SK-N-SH treated with all-trans-retinoic acid at 6 μM for 48 hours (cell line): ENCODE measurements around the gene TNIP3.

Source experiments
- ATAC-seq: fragments of 200-7000 bp; cut with Tn5 transposase; 3 replicates; pipeline ENCODE4 v1.9.1; 2020; ENCODE audit warnings: mild to moderate bottlenecking, moderate library complexity
- ARNTL ChIP-seq: fragments of 450-650 bp; formaldehyde crosslinking; IDR thresholded peaks from 2 replicates; pipeline ENCODE4 v1.5.0; 2020; ENCODE audit warnings: low read depth, mild to moderate bottlenecking, moderate library complexity, borderline replicate concordance
- BACH2 ChIP-seq: fragments of 250-450 bp; sonication (Bioruptor Pico); IDR thresholded peaks from 2 replicates; pipeline ENCODE4 v1.9.0; 2021; ENCODE audit warnings: mild to moderate bottlenecking, borderline replicate concordance
- CSDC2 ChIP-seq: fragments of 250-450 bp; sonication (Bioruptor Pico); IDR thresholded peaks from 2 replicates; pipeline ENCODE4 v1.5.0; 2020; ENCODE audit warnings: mild to moderate bottlenecking, moderate library complexity
- ESRRG ChIP-seq: fragments of 250-450 bp; sonication (Bioruptor Pico); IDR thresholded peaks from 2 replicates; pipeline ENCODE4 v1.6.1; 2021; ENCODE audit warnings: mild to moderate bottlenecking
- GLIS3 ChIP-seq: fragments of 250-450 bp; sonication (Bioruptor Pico); IDR thresholded peaks from 2 replicates; pipeline ENCODE4 v1.5.0; 2020; ENCODE audit warnings: mild to moderate bottlenecking, moderate library complexity
- OSR1 ChIP-seq: fragments of 250-450 bp; sonication (Bioruptor Pico); IDR thresholded peaks from 2 replicates; pipeline ENCODE4 v1.8.0; 2022; ENCODE audit warnings: moderate library complexity, mild to moderate bottlenecking, inconsistent platforms
- PATZ1 ChIP-seq: fragments of 250-450 bp; sonication (Bioruptor Pico); IDR thresholded peaks from 2 replicates; pipeline ENCODE4 v1.8.0; 2020; ENCODE audit warnings: mild to moderate bottlenecking, moderate library complexity, borderline replicate concordance
- POU6F1 ChIP-seq: fragments of 250-450 bp; sonication (Bioruptor Pico); IDR thresholded peaks from 2 replicates; pipeline ENCODE4 v1.8.0; 2021; ENCODE audit warnings: low read depth, mild to moderate bottlenecking, moderate library complexity, borderline replicate concordance
- PPARA ChIP-seq: fragments of 250-450 bp; sonication (Bioruptor Pico); IDR thresholded peaks from 2 replicates; pipeline ENCODE4 v1.5.0; 2020; ENCODE audit warnings: mild to moderate bottlenecking, borderline replicate concordance
- RARB ChIP-seq: fragments of 250-450 bp; sonication (Bioruptor Pico); IDR thresholded peaks from 2 replicates; pipeline ENCODE4 v1.8.0; 2021; ENCODE audit warnings: mild to moderate bottlenecking, moderate library complexity
- TCF4 ChIP-seq: fragments of 250-450 bp; sonication (Bioruptor Pico); IDR thresholded peaks from 2 replicates; pipeline ENCODE4 v1.8.0; 2021; ENCODE audit warnings: mild to moderate bottlenecking, moderate library complexity, borderline replicate concordance
- TOX ChIP-seq: fragments of 250-450 bp; sonication (Bioruptor Pico); IDR thresholded peaks from 2 replicates; pipeline ENCODE4 v1.8.0; 2021; ENCODE audit warnings: mild to moderate bottlenecking, moderate library complexity, borderline replicate concordance
- ZC3H10 ChIP-seq: fragments of 250-450 bp; sonication (Bioruptor Pico); IDR thresholded peaks from 2 replicates; pipeline ENCODE4 v1.5.1; 2021; ENCODE audit warnings: mild to moderate bottlenecking, moderate library complexity
- ZFP3 ChIP-seq: fragments of 250-450 bp; sonication (Bioruptor Pico); IDR thresholded peaks from 2 replicates; pipeline ENCODE4 v1.5.0; 2020; ENCODE audit warnings: mild to moderate bottlenecking, moderate library complexity
- ZFP30 ChIP-seq: fragments of 450-650 bp; formaldehyde crosslinking; IDR thresholded peaks from 2 replicates; pipeline ENCODE4 v1.5.0; 2022; ENCODE audit warnings: mild to moderate bottlenecking, moderate library complexity
- ZNF565 ChIP-seq: fragments of 450-650 bp; formaldehyde crosslinking; conservative IDR thresholded peaks from 2 replicates; pipeline ENCODE4 v1.5.0; 2020; ENCODE audit warnings: low read depth, mild to moderate bottlenecking, moderate library complexity
- ZNF70 ChIP-seq: fragments of 450-650 bp; formaldehyde crosslinking; IDR thresholded peaks from 2 replicates; pipeline ENCODE4 v1.5.0; 2020; ENCODE audit warnings: mild to moderate bottlenecking, moderate library complexity
- ZNF8 ChIP-seq: fragments of 450-650 bp; formaldehyde crosslinking; IDR thresholded peaks from 2 replicates; pipeline ENCODE4 v1.5.0; 2020; ENCODE audit warnings: mild to moderate bottlenecking, moderate library complexity
- TF ChIP-seq, protein P1 (sequence below): fragments of 250-450 bp; sonication (Bioruptor Pico); IDR thresholded peaks from 2 replicates; pipeline ENCODE4 v1.5.1; 2020; ENCODE audit warnings: low read depth, mild to moderate bottlenecking, moderate library complexity
- TF ChIP-seq, protein P2 (sequence below): fragments of 250-450 bp; sonication (Bioruptor Pico); IDR thresholded peaks from 2 replicates; pipeline ENCODE4 v1.5.1; 2021; ENCODE audit warnings: mild to moderate bottlenecking, moderate library complexity

The TNIP3 gene

GRCh38 chr4:121189326-121190215 is 25.4 kb upstream of the TNIP3 start:
- no peak for ATAC-seq
- TF ChIP-seq ZFP3 (CRISPR knock-in tag), result no peak
- TF ChIP-seq GLIS3 (CRISPR knock-in tag), result no peak
- TF ChIP-seq ZNF565 (CRISPR knock-in tag), result no peak
- no peak for TF ChIP-seq PPARA (CRISPR knock-in tag)
- no peak for TF ChIP-seq ARNTL (CRISPR knock-in tag)
- no peak for TF ChIP-seq BACH2 (CRISPR knock-in tag)
- no peak for TF ChIP-seq RARB (CRISPR knock-in tag)
- TF ChIP-seq ZNF8 (CRISPR knock-in tag), result no peak
- TF ChIP-seq ZFP30 (CRISPR knock-in tag), result no peak
- TF ChIP-seq, all 23 proteins: peak for 0

GRCh38 chr4:121187206-121187605 is 23.1 kb upstream of the TNIP3 start:
- ATAC-seq, result no peak
- no peak for TF ChIP-seq POU6F1
- no peak for TF ChIP-seq PATZ1 (CRISPR knock-in tag)
- no peak for TF ChIP-seq OSR1 (CRISPR knock-in tag)
- TF ChIP-seq ESRRG (CRISPR knock-in tag), result no peak

DNA sequence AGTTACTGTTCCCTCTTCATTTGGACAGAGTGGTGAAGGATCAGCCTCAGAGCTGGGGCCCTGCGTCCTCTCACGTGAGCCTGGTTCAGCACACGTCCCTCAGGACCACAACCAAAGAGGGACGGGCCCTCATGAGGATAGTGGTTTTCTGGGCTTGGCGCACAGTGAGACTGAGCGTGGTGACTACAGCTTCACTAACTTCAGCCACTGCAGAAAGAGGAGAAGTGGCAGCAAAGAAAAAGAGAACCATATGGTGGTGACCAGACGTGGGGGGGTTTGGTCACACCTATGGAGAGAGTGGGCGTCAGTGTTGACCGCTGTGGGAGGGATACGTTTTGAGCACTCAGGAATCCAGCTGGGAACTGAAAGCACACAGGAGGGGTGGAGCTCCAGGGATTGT is 21.8 kb upstream of the TNIP3 start:
- TF ChIP-seq ZFP30 (CRISPR knock-in tag), result no peak
- no peak for TF ChIP-seq PATZ1 (CRISPR knock-in tag)
- TF ChIP-seq, protein P1, sequence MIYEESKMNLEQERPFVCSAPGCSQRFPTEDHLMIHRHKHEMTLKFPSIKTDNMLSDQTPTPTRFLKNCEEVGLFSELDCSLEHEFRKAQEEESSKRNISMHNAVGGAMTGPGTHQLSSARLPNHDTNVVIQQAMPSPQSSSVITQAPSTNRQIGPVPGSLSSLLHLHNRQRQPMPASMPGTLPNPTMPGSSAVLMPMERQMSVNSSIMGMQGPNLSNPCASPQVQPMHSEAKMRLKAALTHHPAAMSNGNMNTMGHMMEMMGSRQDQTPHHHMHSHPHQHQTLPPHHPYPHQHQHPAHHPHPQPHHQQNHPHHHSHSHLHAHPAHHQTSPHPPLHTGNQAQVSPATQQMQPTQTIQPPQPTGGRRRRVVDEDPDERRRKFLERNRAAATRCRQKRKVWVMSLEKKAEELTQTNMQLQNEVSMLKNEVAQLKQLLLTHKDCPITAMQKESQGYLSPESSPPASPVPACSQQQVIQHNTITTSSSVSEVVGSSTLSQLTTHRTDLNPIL (CRISPR knock-in tag), result no peak
- TF ChIP-seq CSDC2 (CRISPR knock-in tag), result no peak
- no peak for TF ChIP-seq ZFP3 (CRISPR knock-in tag)
- TF ChIP-seq ZC3H10 (CRISPR knock-in tag), result no peak
- TF ChIP-seq RARB (CRISPR knock-in tag), result no peak
- TF ChIP-seq TCF4 (CRISPR knock-in tag), result no peak
- no peak for TF ChIP-seq TOX (CRISPR knock-in tag)
- no peak for TF ChIP-seq POU6F1
- TF ChIP-seq ARNTL (CRISPR knock-in tag), result no peak
- TF ChIP-seq BACH2 (CRISPR knock-in tag), result no peak
- no peak for TF ChIP-seq ZNF70 (CRISPR knock-in tag)
- TF ChIP-seq ZNF565 (CRISPR knock-in tag), result no peak
- TF ChIP-seq ZNF8 (CRISPR knock-in tag), result no peak
- TF ChIP-seq, protein P2, sequence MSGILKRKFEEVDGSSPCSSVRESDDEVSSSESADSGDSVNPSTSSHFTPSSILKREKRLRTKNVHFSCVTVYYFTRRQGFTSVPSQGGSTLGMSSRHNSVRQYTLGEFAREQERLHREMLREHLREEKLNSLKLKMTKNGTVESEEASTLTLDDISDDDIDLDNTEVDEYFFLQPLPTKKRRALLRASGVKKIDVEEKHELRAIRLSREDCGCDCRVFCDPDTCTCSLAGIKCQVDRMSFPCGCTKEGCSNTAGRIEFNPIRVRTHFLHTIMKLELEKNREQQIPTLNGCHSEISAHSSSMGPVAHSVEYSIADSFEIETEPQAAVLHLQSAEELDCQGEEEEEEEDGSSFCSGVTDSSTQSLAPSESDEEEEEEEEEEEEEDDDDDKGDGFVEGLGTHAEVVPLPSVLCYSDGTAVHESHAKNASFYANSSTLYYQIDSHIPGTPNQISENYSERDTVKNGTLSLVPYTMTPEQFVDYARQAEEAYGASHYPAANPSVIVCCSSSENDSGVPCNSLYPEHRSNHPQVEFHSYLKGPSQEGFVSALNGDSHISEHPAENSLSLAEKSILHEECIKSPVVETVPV (CRISPR knock-in tag), result no peak
- TF ChIP-seq PPARA (CRISPR knock-in tag), result no peak
- TF ChIP-seq ESRRG (CRISPR knock-in tag), result no peak
- TF ChIP-seq, all 23 proteins: peak for 0
- ATAC-seq, result no peak
